ENCODE measurements around the gene SECISBP2L. TPM values are rescaled to one million over a fixed set of nuclear protein-coding genes. Genes with fewer than 3 reads are reported as not detected.
A peak's percentile ranks its signal among the peaks of the same experiment; 100 is the strongest.

The SECISBP2L gene
- total and polyA plus RNA-seq, 2 of the 4 experiments (the other 2 are of a cell fraction): 13.1 to 34.1 TPM

DNA sequence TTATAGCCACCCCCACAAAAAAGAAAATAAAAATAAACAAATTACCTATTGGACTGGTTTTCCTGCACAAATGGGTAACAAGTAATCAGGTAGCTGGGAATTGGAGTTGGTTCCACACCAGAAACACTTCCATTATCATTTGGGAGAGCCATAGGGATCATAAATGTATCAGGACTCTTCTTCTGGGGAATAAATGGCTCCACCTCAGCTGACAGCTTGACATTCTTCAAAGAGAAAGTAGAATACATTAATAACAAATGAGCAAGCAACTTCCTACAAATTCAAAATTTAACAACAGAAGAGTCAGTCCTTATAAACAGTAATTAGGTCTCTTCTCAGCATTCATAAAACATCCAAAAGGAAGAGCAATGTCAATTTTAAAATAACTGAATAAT, 8.7 kb downstream of the SECISBP2L start:
- no peak for TF ChIP-seq POLR2A (IDR thresholded peaks at IDR 0.05; ENCODE audit: low read depth, low read length)
- no peak for TF ChIP-seq RFX5 (IDR thresholded peaks at IDR 0.05; ENCODE audit: low read depth, low read length)
- no peak for TF ChIP-seq RAD21 (IDR thresholded peaks at IDR 0.05; ENCODE audit: low read length)
- TF ChIP-seq RCOR1 (IDR thresholded peaks at IDR 0.05; ENCODE audit: insufficient replicate concordance, low read length): no peak
- TF ChIP-seq, protein P1, sequence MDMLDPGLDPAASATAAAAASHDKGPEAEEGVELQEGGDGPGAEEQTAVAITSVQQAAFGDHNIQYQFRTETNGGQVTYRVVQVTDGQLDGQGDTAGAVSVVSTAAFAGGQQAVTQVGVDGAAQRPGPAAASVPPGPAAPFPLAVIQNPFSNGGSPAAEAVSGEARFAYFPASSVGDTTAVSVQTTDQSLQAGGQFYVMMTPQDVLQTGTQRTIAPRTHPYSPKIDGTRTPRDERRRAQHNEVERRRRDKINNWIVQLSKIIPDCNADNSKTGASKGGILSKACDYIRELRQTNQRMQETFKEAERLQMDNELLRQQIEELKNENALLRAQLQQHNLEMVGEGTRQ (IDR thresholded peaks at IDR 0.05; ENCODE audit: low read depth, low read length): no peak
- no peak for TF ChIP-seq FOS (IDR thresholded peaks at IDR 0.05; ENCODE audit: low read depth, low read length)
- TF ChIP-seq MXI1 (IDR thresholded peaks at IDR 0.05; ENCODE audit: borderline replicate concordance, low read depth, low read length): no peak
- TF ChIP-seq, protein P2, sequence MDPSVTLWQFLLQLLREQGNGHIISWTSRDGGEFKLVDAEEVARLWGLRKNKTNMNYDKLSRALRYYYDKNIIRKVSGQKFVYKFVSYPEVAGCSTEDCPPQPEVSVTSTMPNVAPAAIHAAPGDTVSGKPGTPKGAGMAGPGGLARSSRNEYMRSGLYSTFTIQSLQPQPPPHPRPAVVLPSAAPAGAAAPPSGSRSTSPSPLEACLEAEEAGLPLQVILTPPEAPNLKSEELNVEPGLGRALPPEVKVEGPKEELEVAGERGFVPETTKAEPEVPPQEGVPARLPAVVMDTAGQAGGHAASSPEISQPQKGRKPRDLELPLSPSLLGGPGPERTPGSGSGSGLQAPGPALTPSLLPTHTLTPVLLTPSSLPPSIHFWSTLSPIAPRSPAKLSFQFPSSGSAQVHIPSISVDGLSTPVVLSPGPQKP (IDR thresholded peaks at IDR 0.05; ENCODE audit: borderline replicate concordance, low read depth, low read length): no peak
- TF ChIP-seq BHLHE40 (IDR thresholded peaks at IDR 0.05; ENCODE audit: low read depth, low read length): no peak
- TF ChIP-seq SMC3 (IDR thresholded peaks at IDR 0.05; ENCODE audit: low read depth, low read length): no peak
- no peak for TF ChIP-seq CEBPB (IDR thresholded peaks at IDR 0.05; ENCODE audit: low read depth, low read length)
- TF ChIP-seq MAFK (IDR thresholded peaks at IDR 0.05; ENCODE audit: low read depth, low read length): no peak
- no peak for TF ChIP-seq CHD1 (IDR thresholded peaks at IDR 0.05; ENCODE audit: low read depth, low read length)
- Histone ChIP-seq H3K23ac (ENCODE audit: low read depth, low read length) (0 out of 2 replicates have a peak overlapping the region, but pooled peaks have one; percentile 35), H3K56ac (ENCODE audit: extremely low read depth, insufficient read depth, low read length) (no peak overlapping the region), H3K27me3 (ENCODE audit: control insufficient read depth, insufficient read depth, low read length) (no peaks in the 10 kb centered on the region), H3K79me1 (ENCODE audit: low read depth in 1 of 2, low read length in 2 of 2) (peaks cover 22 to 61% of the 10 kb centered on the region in 2 experiments), H3K9ac (ENCODE audit: low read depth, low read length) (no peak overlapping the region), H3K18ac (ENCODE audit: low read depth, low read length) (no peak overlapping the region), H3K9me3 (ENCODE audit: control insufficient read depth, insufficient read depth, low read length) (peaks cover 3% of the 10 kb centered on the region), H3K4me3 (ENCODE audit: insufficient read depth, low read depth, low read length) (no peak overlapping the region), H3K4me1 (ENCODE audit: control insufficient read depth, insufficient read depth, low read length) (peaks cover 6% of the 10 kb centered on the region), H4K8ac (ENCODE audit: low read depth in 2 of 2, low read length in 2 of 2) (no peak overlapping the region; a peak in 1 of 4 replicates), H4K5ac (ENCODE audit: low read depth, low read length) (no peak overlapping the region), H2BK120ac (ENCODE audit: low read depth, low read length) (no peak overlapping the region), H2BK5ac (ENCODE audit: low read depth, low read length, poor library complexity, severe bottlenecking) (peak overlapping the region; percentile 12), H3K9me1 (ENCODE audit: insufficient read depth, low read length) (peaks cover 14% of the 10 kb centered on the region), H2AFZ (replicated peaks; ENCODE audit: low read length, poor library complexity) (no peak overlapping the region), H3K14ac (replicated peaks; ENCODE audit: low read depth, low read length) (0 out of 2 replicates have a peak overlapping the region, but pooled peaks have one; percentile 19), H4K91ac (ENCODE audit: insufficient read depth, low read depth, low read length) (no peak overlapping the region), H2BK20ac (ENCODE audit: low read depth, low read length) (no peak overlapping the region), H2AK9ac (replicated peaks; ENCODE audit: low read depth, low read length, poor library complexity) (no peak overlapping the region), H3K36me3 (ENCODE audit: control insufficient read depth, insufficient read depth, low read length) (peaks cover 21% of the 10 kb centered on the region), H3K27ac (ENCODE audit: insufficient read depth, low read length) (no peak overlapping the region), H2AK5ac (ENCODE audit: low read depth, low read length) (no peak overlapping the region), H3K4me2 (ENCODE audit: low read depth, low read length) (peak overlapping the region; percentile 39; the same call in 1 of the 2 replicates), H4K20me1 (ENCODE audit: insufficient read depth, low read length) (peaks cover 30% of the 10 kb centered on the region), H2BK15ac (ENCODE audit: low read depth, low read length) (no peak overlapping the region), H3K4ac (ENCODE audit: low read depth, low read length) (no peak overlapping the region)
- intact Hi-C loops (cut with micrococcal nuclease): loop anchor here (5.0 kb wide), 1 partner anchor 160 kb away; the partner anchor contains the start of gene EID1
- no TSS peak for BruUV-seq (replicated peaks)
- dilution Hi-C loops (cut with HindIII; ENCODE audit: low sequenced_read_pairs, unreplicated experiment): no loop called here
- ChIA-PET CTCF (interaction anchor here (0.6 to 0.8 kb wide), 5 partner anchors 21 to 1368 kb away, joined by 3 to 4 read pairs (median 3); no protein-coding TSS in a partner anchor), POLR2A (ENCODE audit: unreplicated experiment) (no interaction called here)
- no peak for DNase-seq
- no peak for ATAC-seq (ENCODE audit: low read depth)
- in situ Hi-C loops (cut with MboI; ENCODE audit: low sequenced_read_pairs): no loop called here
